K562 (cell line): ENCODE results near the gene CYBRD1. TPM values are rescaled to one million over a fixed set of nuclear protein-coding genes. Genes with fewer than 3 reads are reported as not detected.

Source experiments
- ARID4B ChIP-seq: sonication (generic); formaldehyde crosslinking; IDR thresholded peaks from 2 replicates; pipeline ENCODE4 v1.8.0; 2022; ENCODE audit warnings: mild to moderate bottlenecking, missing genetic modification reagents
- ARNT ChIP-seq, 2 experiments: fragments of 450-650 bp; IDR thresholded peaks; 2 replicates each; pipeline ENCODE4 v1.6.1; 2016; ENCODE audit warnings: mild to moderate bottlenecking in 1 of 2
- BCL6 ChIP-seq: fragments of 250-450 bp; sonication (Bioruptor Pico); IDR thresholded peaks from 2 replicates; pipeline ENCODE4 v1.4.0; 2020
- CHCHD3 ChIP-seq: fragments of 250-450 bp; sonication (Bioruptor Pico); IDR thresholded peaks from 2 replicates; pipeline ENCODE4 v2.1.2; 2022; ENCODE audit warnings: mild to moderate bottlenecking
- CREB1 ChIP-seq, 2 experiments: sonication (generic) in 1 of 2; formaldehyde crosslinking in 1 of 2; IDR thresholded peaks; 2 replicates each; pipeline versions ENCODE4 v1.6.1 to v1.8.0; 2012 to 2022; ENCODE audit warnings: inconsistent platforms in 1 of 2, mild to moderate bottlenecking in 1 of 2, missing genetic modification reagents in 1 of 2, moderate library complexity in 1 of 2
- CTCFL ChIP-seq: IDR thresholded peaks from 2 replicates; pipeline ENCODE4 v1.6.1; 2011; ENCODE audit warnings: borderline replicate concordance, low read depth, mild to moderate bottlenecking, moderate library complexity, low read length; ENCODE audit not compliant: insufficient read depth, poor library complexity, severe bottlenecking
- HDGF ChIP-seq: fragments of 450-650 bp; IDR thresholded peaks from 2 replicates; pipeline ENCODE4 v1.6.1; 2016
- KLF6 ChIP-seq: fragments of 250-450 bp; sonication (Bioruptor Pico); IDR thresholded peaks from 2 replicates; pipeline ENCODE4 v1.4.0; 2020; ENCODE audit warnings: mild to moderate bottlenecking, moderate library complexity, borderline replicate concordance
- MEIS2 ChIP-seq: fragments of 450-650 bp; IDR thresholded peaks from 2 replicates; pipeline ENCODE4 v1.6.1; 2014; ENCODE audit warnings: mild to moderate bottlenecking; ENCODE audit not compliant: partially characterized antibody
- PATZ1 ChIP-seq: fragments of 250-450 bp; sonication (Bioruptor Pico); IDR thresholded peaks from 2 replicates; pipeline ENCODE4 v1.5.0; 2020; ENCODE audit warnings: mild to moderate bottlenecking, borderline replicate concordance
- PREB ChIP-seq: sonication (generic); formaldehyde crosslinking; IDR thresholded peaks from 2 replicates; pipeline ENCODE4 v1.8.1; 2023; ENCODE audit warnings: mild to moderate bottlenecking, missing genetic modification reagents
- RBBP5 ChIP-seq: fragments of 200-600 bp; sonication (generic); IDR thresholded peaks from 2 replicates; pipeline ENCODE4 v1.6.1; 2012; ENCODE audit warnings: borderline replicate concordance, mild to moderate bottlenecking, low read length, control low read depth, inconsistent platforms; ENCODE audit not compliant: insufficient read depth, poor library complexity, severe bottlenecking
- TAF1 ChIP-seq: IDR thresholded peaks from 2 replicates; pipeline ENCODE4 v1.6.1; 2011; ENCODE audit warnings: mild to moderate bottlenecking, low read length, moderate library complexity; ENCODE audit not compliant: insufficient read depth, control insufficient read depth, severe bottlenecking; ENCODE audit errors: extremely low read depth
- ZFPM2 ChIP-seq: fragments of 250-450 bp; sonication (Bioruptor Pico); IDR thresholded peaks from 2 replicates; pipeline ENCODE4 v1.5.1; 2022; ENCODE audit warnings: mild to moderate bottlenecking
- ZNF197 ChIP-seq: fragments of 200-800 bp; sonication (Bioruptor generic); IDR thresholded peaks from 2 replicates; pipeline ENCODE4 v1.6.1; 2016; ENCODE audit warnings: low read depth, missing genetic modification characterization, missing compliant biosample characterization
- ZNF766 ChIP-seq: fragments of 200-800 bp; sonication (Bioruptor generic); conservative IDR thresholded peaks from 2 replicates; pipeline ENCODE4 v1.6.1; 2016; ENCODE audit warnings: missing genetic modification characterization, missing compliant biosample characterization
- polyA plus RNA-seq, 8 experiments: library from polyadenylated mRNA; depleted of rRNA in 4 of 8; stranded (reverse) in 5 of 8; unstranded in 3 of 8; fragments of >200 nt; fragmentation: Nextera tagmentation in 2 of 8; fragmentation: Illumina TruSeq in 1 of 8; extraction: Ambion mirVana in 2 of 8; extraction: Trizol in 1 of 8; gene quantifications; 2 replicates each; pipeline versions ENCODE4 v1.2.1 to v1.2.3, GENCODE V29; 2011 to 2014; ENCODE audit warnings: inconsistent platforms in 1 of 8, missing spikeins in 1 of 8
- total RNA-seq, 7 experiments: library from RNA; depleted of rRNA in 6 of 7; stranded (reverse); fragments of >200 nt in 6 of 7; fragmentation: Illumina TruSeq in 2 of 7; extraction: Trizol in 2 of 7; gene quantifications; 2 replicates each; pipeline versions ENCODE4 v1.2.1 to v1.2.3, GENCODE V29; 2011 to 2021; ENCODE audit warnings: low replicate concordance in 1 of 7

CYBRD1 gene
- total and polyA plus RNA-seq, 9 of the 15 experiments (the other 6 are each of a cell fraction or from before 2014, with no cell fraction given) = 9.6 to 22.4 (median 15.6) TPM

- TF ChIP-seq TAF1 (peak; percentile 47), KLF6 (CRISPR knock-in tag) (no peak), CTCFL (no peak), ZNF766 (no peak), MEIS2 (no peak), RBBP5 (peak; percentile 72), ARNT (IDR thresholded peaks at IDR 0.05) (no peak), ZFPM2 (no peak), BCL6 (no peak), CHCHD3 (CRISPR knock-in tag) (no peak), PATZ1 (CRISPR knock-in tag) (no peak), CREB1 (IDR thresholded peaks at IDR 0.05) (no peak), CREB1 (CRISPR knock-in tag; IDR thresholded peaks at IDR 0.05) (peak; percentile 13; the same call in 1 of the 2 replicates), PREB (CRISPR knock-in tag) (no peak), ARID4B (no peak), HDGF (no peak; the same call in 1 of the 2 replicates), ZNF197 (no peak)
Measured at GRCh38 chr2:171523088-171524017, 1.1 kb downstream of the CYBRD1 start (continued).
